ENCODE results near the gene SMC3.

SMC3 gene

GRCh38 chr10:110546077-110546476 is 21.4 kb upstream of the SMC3 start:
- DNase-seq: no peak

- no peak for DNase-seq
Measured at GRCh38 chr10:110546499-110547110, 20.9 kb upstream of the SMC3 start.

- no peak for DNase-seq
Measured at GRCh38 chr10:110547139-110547761, 20.2 kb upstream of the SMC3 start.

- no peak for DNase-seq
Measured at GRCh38 chr10:110548002-110548401, 19.5 kb upstream of the SMC3 start.

- DNase-seq: no peak
Measured at GRCh38 chr10:110549211-110549610, 18.3 kb upstream of the SMC3 start.

GRCh38 chr10:110553905-110554304 is 13.6 kb upstream of the SMC3 start:
- no peak for DNase-seq

- DNase-seq: no peak
Measured at GRCh38 chr10:110556296-110556695, 11.2 kb upstream of the SMC3 start.

- DNase-seq: peak; percentile 43
Measured at GRCh38 chr10:110556969-110557601, 10.4 kb upstream of the SMC3 start.

GRCh38 chr10:110558041-110558440 is 9.5 kb upstream of the SMC3 start:
- DNase-seq: no peak

GRCh38 chr10:110560012-110560411 is 7.5 kb upstream of the SMC3 start:
- DNase-seq: no peak

- no peak for DNase-seq
Measured at GRCh38 chr10:110561292-110561691, 6.2 kb upstream of the SMC3 start.

- no peak for DNase-seq
Measured at GRCh38 chr10:110562348-110562747, 5.1 kb upstream of the SMC3 start.

GRCh38 chr10:110563132-110563531 is 4.4 kb upstream of the SMC3 start:
- no peak for DNase-seq

- no peak for DNase-seq
Measured at GRCh38 chr10:110566472-110567200, 859 bp upstream of the SMC3 start.

GRCh38 chr10:110568055-110568735 is 700 bp downstream of the SMC3 start:
- DNase-seq: peak; percentile 51

- DNase-seq: no peak
Measured at GRCh38 chr10:110569122-110569521, 1.6 kb downstream of the SMC3 start.

GRCh38 chr10:110569736-110570135 is 2.2 kb downstream of the SMC3 start:
- DNase-seq: no peak

- no peak for DNase-seq
Measured at GRCh38 chr10:110571093-110571743, 3.7 kb downstream of the SMC3 start.

GRCh38 chr10:110572862-110573261 is 5.4 kb downstream of the SMC3 start:
- no peak for DNase-seq

GRCh38 chr10:110574420-110574819 is 6.9 kb downstream of the SMC3 start:
- no peak for DNase-seq

- no peak for DNase-seq
Measured at GRCh38 chr10:110576220-110576619, 8.7 kb downstream of the SMC3 start.

- no peak for DNase-seq
Measured at GRCh38 chr10:110577056-110577455, 9.6 kb downstream of the SMC3 start.

- no peak for DNase-seq
Measured at GRCh38 chr10:110584006-110584405, 16.5 kb downstream of the SMC3 start.

All from stimulated activated naive CD4-positive, alpha-beta T cell treated with Interleukin-2 at 50 U/mL for 16 hours (primary cell).